Fibroblast of lung (primary cell): ENCODE data around the gene ALDH4A1.

Source experiments
- EZH2 ChIP-seq: IDR thresholded peaks from 2 replicates; pipeline ENCODE4 v1.5.1; 2012; ENCODE audit warnings: low read length, control low read depth, mild to moderate bottlenecking; ENCODE audit errors: missing control alignments
- TF ChIP-seq, protein P1 (sequence below), 2 donors: IDR thresholded peaks in 1 of 2; conservative IDR thresholded peaks in 1 of 2; 1 replicate in 1 of 2; 2 replicates in 1 of 2; pipeline ENCODE4 v1.5.1; 2011 to 2012; ENCODE audit warnings: low read length in 2 of 2, control low read depth in 1 of 2, inconsistent platforms in 1 of 2, low read depth in 1 of 2, mild to moderate bottlenecking in 1 of 2

DNA sequence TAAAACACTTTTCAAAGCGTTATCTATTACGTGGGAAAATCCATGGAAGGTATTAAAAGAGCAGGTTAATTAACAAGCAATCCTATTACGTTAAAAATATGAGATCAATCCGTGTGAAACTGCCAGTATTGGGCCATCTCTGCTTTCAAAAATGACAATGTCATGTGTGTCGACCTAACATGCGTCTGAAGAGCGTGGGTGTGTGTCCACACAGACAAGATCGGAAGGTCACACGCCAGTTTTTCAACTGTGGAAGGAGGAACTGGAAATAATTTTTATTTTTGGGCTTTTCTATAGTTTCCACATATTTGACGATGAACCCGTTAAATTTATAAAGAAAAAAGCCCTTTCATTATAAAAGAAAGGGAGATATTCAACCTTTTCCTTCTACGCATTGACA, 17.6 kb upstream of the ALDH4A1 start:
- TF ChIP-seq, protein P1, sequence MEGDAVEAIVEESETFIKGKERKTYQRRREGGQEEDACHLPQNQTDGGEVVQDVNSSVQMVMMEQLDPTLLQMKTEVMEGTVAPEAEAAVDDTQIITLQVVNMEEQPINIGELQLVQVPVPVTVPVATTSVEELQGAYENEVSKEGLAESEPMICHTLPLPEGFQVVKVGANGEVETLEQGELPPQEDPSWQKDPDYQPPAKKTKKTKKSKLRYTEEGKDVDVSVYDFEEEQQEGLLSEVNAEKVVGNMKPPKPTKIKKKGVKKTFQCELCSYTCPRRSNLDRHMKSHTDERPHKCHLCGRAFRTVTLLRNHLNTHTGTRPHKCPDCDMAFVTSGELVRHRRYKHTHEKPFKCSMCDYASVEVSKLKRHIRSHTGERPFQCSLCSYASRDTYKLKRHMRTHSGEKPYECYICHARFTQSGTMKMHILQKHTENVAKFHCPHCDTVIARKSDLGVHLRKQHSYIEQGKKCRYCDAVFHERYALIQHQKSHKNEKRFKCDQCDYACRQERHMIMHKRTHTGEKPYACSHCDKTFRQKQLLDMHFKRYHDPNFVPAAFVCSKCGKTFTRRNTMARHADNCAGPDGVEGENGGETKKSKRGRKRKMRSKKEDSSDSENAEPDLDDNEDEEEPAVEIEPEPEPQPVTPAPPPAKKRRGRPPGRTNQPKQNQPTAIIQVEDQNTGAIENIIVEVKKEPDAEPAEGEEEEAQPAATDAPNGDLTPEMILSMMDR (conservative IDR thresholded peaks at IDR 0.05 in 1 of 2, IDR thresholded peaks at IDR 0.05 in 1 of 2; ENCODE audit: low read depth in 1 of 2, low read length in 2 of 2) = no peak
- no peak for TF ChIP-seq EZH2
